Measurements from ENCODE around the gene ATP11A. TPM values are rescaled to one million over a fixed set of nuclear protein-coding genes. Genes with fewer than 3 reads are reported as not detected.

Gene ATP11A
- total RNA-seq, 1 donor from 2014 or later = 211 TPM

GRCh38 chr13:112748947-112749735, 59.3 kb downstream of the ATP11A start:
- Mint-ChIP-seq H3K9me3 (ENCODE audit: unreplicated experiment) (no peaks in the 10 kb centered on the region), H3K27me3 (ENCODE audit: unreplicated experiment) (peaks cover 6% of the 10 kb centered on the region), H3K4me1 (ENCODE audit: unreplicated experiment) (peaks cover 18% of the 10 kb centered on the region), H3K27ac (ENCODE audit: unreplicated experiment) (no peak overlapping the region), H3K36me3 (ENCODE audit: low read depth, unreplicated experiment) (peaks cover 12% of the 10 kb centered on the region), H3K4me3 (ENCODE audit: unreplicated experiment) (no peak overlapping the region)
- no peak for TF ChIP-seq CTCF (IDR thresholded peaks at IDR 0.05; ENCODE audit: unreplicated experiment)
- DNase-seq (ENCODE audit: low spot score) = no peak

GRCh38 chr13:112750570-112750969, 60.7 kb downstream of the ATP11A start:
- Mint-ChIP-seq H3K27ac (ENCODE audit: unreplicated experiment) (no peak overlapping the region), H3K4me1 (ENCODE audit: unreplicated experiment) (peaks cover 13% of the 10 kb centered on the region), H3K36me3 (ENCODE audit: low read depth, unreplicated experiment) (peaks cover 16% of the 10 kb centered on the region), H3K4me3 (ENCODE audit: unreplicated experiment) (no peak overlapping the region), H3K9me3 (ENCODE audit: unreplicated experiment) (no peaks in the 10 kb centered on the region), H3K27me3 (ENCODE audit: unreplicated experiment) (peaks cover 5% of the 10 kb centered on the region)
- no peak for TF ChIP-seq CTCF (IDR thresholded peaks at IDR 0.05; ENCODE audit: unreplicated experiment)
- no peak for DNase-seq (ENCODE audit: low spot score)

GRCh38 chr13:112751617-112752016, 61.8 kb downstream of the ATP11A start:
- peaks cover 5% of the 10 kb centered on the region for H3K27me3 Mint-ChIP-seq (ENCODE audit: unreplicated experiment)
- no peak overlapping the region for H3K4me3 Mint-ChIP-seq (ENCODE audit: unreplicated experiment)
- no peak for DNase-seq (ENCODE audit: low spot score)
- H3K4me1 Mint-ChIP-seq (ENCODE audit: unreplicated experiment) = peaks cover 17% of the 10 kb centered on the region
- no peak for TF ChIP-seq CTCF (IDR thresholded peaks at IDR 0.05; ENCODE audit: unreplicated experiment)
- H3K27ac Mint-ChIP-seq (ENCODE audit: unreplicated experiment) = no peak overlapping the region
- H3K36me3 Mint-ChIP-seq (ENCODE audit: low read depth, unreplicated experiment) = peaks cover 16% of the 10 kb centered on the region
- H3K9me3 Mint-ChIP-seq (ENCODE audit: unreplicated experiment) = no peaks in the 10 kb centered on the region

- H3K36me3 Mint-ChIP-seq (ENCODE audit: low read depth, unreplicated experiment) = peaks cover 16% of the 10 kb centered on the region
- no peak for DNase-seq (ENCODE audit: low spot score)
- H3K4me1 Mint-ChIP-seq (ENCODE audit: unreplicated experiment) = peaks cover 20% of the 10 kb centered on the region
- peaks cover 3% of the 10 kb centered on the region for H3K27me3 Mint-ChIP-seq (ENCODE audit: unreplicated experiment)
- TF ChIP-seq CTCF (IDR thresholded peaks at IDR 0.05; ENCODE audit: unreplicated experiment) = no peak
- no peak overlapping the region for H3K27ac Mint-ChIP-seq (ENCODE audit: unreplicated experiment)
- H3K4me3 Mint-ChIP-seq (ENCODE audit: unreplicated experiment) = no peak overlapping the region
- H3K9me3 Mint-ChIP-seq (ENCODE audit: unreplicated experiment) = no peaks in the 10 kb centered on the region
These were observed 62.4 kb downstream of the ATP11A start for GRCh38 chr13:112752211-112752610.

Data from endothelial cell (in vitro differentiated cells).